HEK293 (cell line): ENCODE results near the gene KCNAB1.

Source experiments
- CTCF ChIA-PET: fragments of 350-600 bp; formaldehyde crosslinking; extraction: SDS; loops from one replicate; lab custom pipeline; 2021; ENCODE audit warnings: antibody characterized with exemption; lab: Yijun Ruan, JAX
- POLR2A ChIA-PET: fragments of 300-600 bp; formaldehyde crosslinking; extraction: SDS; loops from one replicate; lab custom pipeline; 2020; ENCODE audit warnings: antibody characterized with exemption, inconsistent platforms; lab: Yijun Ruan, JAX
- H3K27ac ChIP-seq: fragments of 200-500 bp; sonication (Bioruptor generic); 2 replicates; pipeline ENCODE4 v1.5.1; 2014; ENCODE audit warnings: low read depth, low read length, control low read depth, inconsistent platforms; ENCODE audit errors: extremely low read depth
- H3K36me3 ChIP-seq, 2 experiments: fragments of 200-500 bp in 1 of 2; sonication (Bioruptor generic) in 1 of 2; 1 replicate in 1 of 2; 2 replicates in 1 of 2; pipeline ENCODE4 v1.5.1; 2014 to 2017; ENCODE audit warnings: inconsistent platforms in 2 of 2, low read length in 2 of 2; ENCODE audit not compliant: control insufficient read depth in 2 of 2, insufficient read depth in 1 of 2
- H3K4me1 ChIP-seq: fragments of 200-500 bp; sonication (Bioruptor generic); 2 replicates; pipeline ENCODE4 v1.5.1; 2014; ENCODE audit warnings: mild to moderate bottlenecking, low read length, inconsistent platforms; ENCODE audit not compliant: control insufficient read depth, insufficient read depth
- H3K4me3 ChIP-seq: 2 replicates; pipeline ENCODE4 v1.5.1; 2011; ENCODE audit warnings: low read depth, mild to moderate bottlenecking, control low read depth, low read length, moderate library complexity
- H3K9me3 ChIP-seq: fragments of 200-500 bp; sonication (Bioruptor generic); 2 replicates; pipeline ENCODE4 v1.5.1; 2014; ENCODE audit warnings: low read depth, low read length, inconsistent platforms; ENCODE audit not compliant: control insufficient read depth, insufficient read depth
- FEZF1 ChIP-seq: fragments of 450-650 bp; formaldehyde crosslinking; IDR thresholded peaks from 2 replicates; pipeline ENCODE4 v1.5.1; 2016; ENCODE audit warnings: missing biosample characterization, missing genetic modification characterization
- GLI2 ChIP-seq: fragments of 450-650 bp; formaldehyde crosslinking; IDR thresholded peaks from 2 replicates; pipeline ENCODE4; 2017; ENCODE audit warnings: missing biosample characterization, missing genetic modification characterization, low read depth, borderline replicate concordance
- INSM2 ChIP-seq: fragments of 450-650 bp; formaldehyde crosslinking; IDR thresholded peaks from 2 replicates; pipeline ENCODE4 v1.5.1; 2016; ENCODE audit warnings: missing biosample characterization, missing genetic modification characterization
- KLF10 ChIP-seq: fragments of 450-650 bp; IDR thresholded peaks from 2 replicates; pipeline ENCODE4 v1.5.1; 2018; ENCODE audit warnings: missing biosample characterization, mild to moderate bottlenecking, missing genetic modification characterization
- KLF9 ChIP-seq: fragments of 450-650 bp; formaldehyde crosslinking; IDR thresholded peaks from 2 replicates; pipeline ENCODE4 v1.5.1; 2016; ENCODE audit warnings: missing biosample characterization, missing genetic modification characterization, low read depth
- YY1 ChIP-seq: fragments of 450-650 bp; formaldehyde crosslinking; IDR thresholded peaks from 2 replicates; pipeline ENCODE4 v1.5.1; 2018; ENCODE audit warnings: missing biosample characterization, missing genetic modification characterization
- ZEB2 ChIP-seq: fragments of 450-650 bp; formaldehyde crosslinking; IDR thresholded peaks from 2 replicates; pipeline ENCODE4 v1.5.1; 2016; ENCODE audit warnings: missing biosample characterization, missing genetic modification characterization
- ZNF202 ChIP-seq: fragments of 450-650 bp; formaldehyde crosslinking; IDR thresholded peaks from 2 replicates; pipeline ENCODE4 v1.5.1; 2016; ENCODE audit warnings: missing biosample characterization, missing genetic modification characterization, borderline replicate concordance
- ZNF324 ChIP-seq: fragments of 450-650 bp; formaldehyde crosslinking; IDR thresholded peaks from 2 replicates; pipeline ENCODE4 v1.5.1; 2016; ENCODE audit warnings: missing biosample characterization, missing genetic modification characterization
- ZNF404 ChIP-seq: fragments of 450-650 bp; formaldehyde crosslinking; IDR thresholded peaks from 2 replicates; pipeline ENCODE4 v1.5.1; 2017; ENCODE audit warnings: missing biosample characterization, missing genetic modification characterization
- ZNF514 ChIP-seq: fragments of 450-650 bp; formaldehyde crosslinking; IDR thresholded peaks from 2 replicates; pipeline ENCODE4 v1.5.1; 2016; ENCODE audit warnings: missing biosample characterization, missing genetic modification characterization
- ZNF624 ChIP-seq: fragments of 450-650 bp; formaldehyde crosslinking; IDR thresholded peaks from 2 replicates; pipeline ENCODE4 v1.5.1; 2017; ENCODE audit warnings: missing biosample characterization, missing genetic modification characterization
- ZNF664 ChIP-seq: fragments of 450-650 bp; formaldehyde crosslinking; IDR thresholded peaks from 2 replicates; pipeline ENCODE4 v1.5.1; 2016; ENCODE audit warnings: missing biosample characterization, missing genetic modification characterization
- ZNF785 ChIP-seq: fragments of 450-650 bp; formaldehyde crosslinking; IDR thresholded peaks from 2 replicates; pipeline ENCODE4 v1.5.1; 2016; ENCODE audit warnings: missing biosample characterization, missing genetic modification characterization
- ZNF837 ChIP-seq: fragments of 450-650 bp; formaldehyde crosslinking; IDR thresholded peaks from 2 replicates; pipeline ENCODE4 v1.5.1; 2016; ENCODE audit warnings: missing biosample characterization, missing genetic modification characterization
- ZSCAN16 ChIP-seq: fragments of 450-650 bp; formaldehyde crosslinking; IDR thresholded peaks from 2 replicates; pipeline ENCODE4 v1.5.1; 2016; ENCODE audit warnings: missing biosample characterization, missing genetic modification characterization
- ZSCAN30 ChIP-seq: fragments of 450-650 bp; IDR thresholded peaks from 2 replicates; pipeline ENCODE4 v1.5.1; 2018; ENCODE audit warnings: missing biosample characterization, mild to moderate bottlenecking, missing genetic modification characterization, moderate library complexity
- TF ChIP-seq, protein P1 (sequence below): fragments of 450-650 bp; formaldehyde crosslinking; IDR thresholded peaks from 2 replicates; pipeline ENCODE4 v1.5.1; 2016; ENCODE audit warnings: missing biosample characterization, missing genetic modification characterization
- TF ChIP-seq, protein P2 (sequence below): fragments of 450-650 bp; formaldehyde crosslinking; IDR thresholded peaks from 2 replicates; pipeline ENCODE4 v1.5.1; 2017; ENCODE audit warnings: missing biosample characterization, missing genetic modification characterization
- TF ChIP-seq, protein P3 (sequence below): fragments of 450-650 bp; formaldehyde crosslinking; IDR thresholded peaks from 2 replicates; pipeline ENCODE4 v1.5.1; 2016; ENCODE audit warnings: missing biosample characterization, missing genetic modification characterization
- TF ChIP-seq, protein P4 (sequence below): fragments of 450-650 bp; formaldehyde crosslinking; IDR thresholded peaks from 2 replicates; pipeline ENCODE4; 2016; ENCODE audit warnings: missing biosample characterization, missing genetic modification characterization

The KCNAB1 gene

DNA sequence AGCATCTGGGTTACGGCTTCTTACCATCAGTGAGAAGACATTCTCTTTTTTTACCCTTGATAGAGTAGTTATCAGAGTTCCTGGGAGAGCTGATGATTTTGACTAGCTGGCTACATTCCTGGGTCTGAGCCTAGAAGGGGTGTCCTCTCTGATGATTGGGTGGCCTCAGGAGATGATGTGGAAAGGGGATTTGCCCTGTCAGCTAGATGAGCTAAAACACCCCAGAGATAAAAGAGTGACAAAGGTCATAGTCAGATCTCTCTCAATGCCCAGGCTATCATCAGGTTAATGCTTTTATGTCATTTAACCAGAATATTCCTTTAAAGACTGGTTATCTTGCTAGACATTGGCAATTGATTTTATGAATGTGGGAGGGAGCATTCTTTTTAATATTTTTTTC, 130.2 kb downstream of the KCNAB1 start (continued):
- no peak for TF ChIP-seq FEZF1 (tag by site-specific recombination)
- TF ChIP-seq ZSCAN16 (tag by site-specific recombination): no peak
- TF ChIP-seq YY1: no peak
- no peak for TF ChIP-seq ZEB2
- TF ChIP-seq ZSCAN30: no peak
- TF ChIP-seq, protein P1, sequence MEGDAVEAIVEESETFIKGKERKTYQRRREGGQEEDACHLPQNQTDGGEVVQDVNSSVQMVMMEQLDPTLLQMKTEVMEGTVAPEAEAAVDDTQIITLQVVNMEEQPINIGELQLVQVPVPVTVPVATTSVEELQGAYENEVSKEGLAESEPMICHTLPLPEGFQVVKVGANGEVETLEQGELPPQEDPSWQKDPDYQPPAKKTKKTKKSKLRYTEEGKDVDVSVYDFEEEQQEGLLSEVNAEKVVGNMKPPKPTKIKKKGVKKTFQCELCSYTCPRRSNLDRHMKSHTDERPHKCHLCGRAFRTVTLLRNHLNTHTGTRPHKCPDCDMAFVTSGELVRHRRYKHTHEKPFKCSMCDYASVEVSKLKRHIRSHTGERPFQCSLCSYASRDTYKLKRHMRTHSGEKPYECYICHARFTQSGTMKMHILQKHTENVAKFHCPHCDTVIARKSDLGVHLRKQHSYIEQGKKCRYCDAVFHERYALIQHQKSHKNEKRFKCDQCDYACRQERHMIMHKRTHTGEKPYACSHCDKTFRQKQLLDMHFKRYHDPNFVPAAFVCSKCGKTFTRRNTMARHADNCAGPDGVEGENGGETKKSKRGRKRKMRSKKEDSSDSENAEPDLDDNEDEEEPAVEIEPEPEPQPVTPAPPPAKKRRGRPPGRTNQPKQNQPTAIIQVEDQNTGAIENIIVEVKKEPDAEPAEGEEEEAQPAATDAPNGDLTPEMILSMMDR (tag by site-specific recombination): no peak
- no peak for TF ChIP-seq ZNF324 (tag by site-specific recombination)
- TF ChIP-seq ZNF664 (tag by site-specific recombination): no peak
- TF ChIP-seq, protein P2, sequence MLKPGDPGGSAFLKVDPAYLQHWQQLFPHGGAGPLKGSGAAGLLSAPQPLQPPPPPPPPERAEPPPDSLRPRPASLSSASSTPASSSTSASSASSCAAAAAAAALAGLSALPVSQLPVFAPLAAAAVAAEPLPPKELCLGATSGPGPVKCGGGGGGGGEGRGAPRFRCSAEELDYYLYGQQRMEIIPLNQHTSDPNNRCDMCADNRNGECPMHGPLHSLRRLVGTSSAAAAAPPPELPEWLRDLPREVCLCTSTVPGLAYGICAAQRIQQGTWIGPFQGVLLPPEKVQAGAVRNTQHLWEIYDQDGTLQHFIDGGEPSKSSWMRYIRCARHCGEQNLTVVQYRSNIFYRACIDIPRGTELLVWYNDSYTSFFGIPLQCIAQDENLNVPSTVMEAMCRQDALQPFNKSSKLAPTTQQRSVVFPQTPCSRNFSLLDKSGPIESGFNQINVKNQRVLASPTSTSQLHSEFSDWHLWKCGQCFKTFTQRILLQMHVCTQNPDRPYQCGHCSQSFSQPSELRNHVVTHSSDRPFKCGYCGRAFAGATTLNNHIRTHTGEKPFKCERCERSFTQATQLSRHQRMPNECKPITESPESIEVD (tag by site-specific recombination): no peak
- TF ChIP-seq ZNF202: no peak
- no peak for TF ChIP-seq ZNF514 (tag by site-specific recombination)
- TF ChIP-seq KLF10 (tag by site-specific recombination): no peak
- TF ChIP-seq ZNF404 (tag by site-specific recombination): no peak

DNA sequence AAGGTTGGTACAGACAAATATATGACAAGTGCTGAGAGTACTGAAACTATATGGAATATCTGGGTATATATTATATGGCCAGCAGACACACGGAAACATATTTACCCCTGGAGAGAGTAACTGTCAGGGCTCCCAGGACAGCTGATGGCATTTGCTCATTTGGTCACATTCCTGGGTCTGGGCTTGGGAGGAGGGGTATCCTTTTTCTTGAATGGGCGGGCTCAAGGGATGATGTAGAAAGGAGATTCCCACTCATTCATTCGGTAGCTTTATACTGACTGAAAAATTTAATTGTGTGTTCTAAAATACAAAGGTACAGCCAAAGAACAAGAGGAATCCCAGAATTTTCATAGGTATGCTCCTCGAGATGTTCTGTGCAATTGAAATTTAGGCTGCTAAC, 131.0 kb downstream of the KCNAB1 start:
- Histone ChIP-seq H3K9me3 (no peaks in the 10 kb centered on the region), H3K27ac (no peak overlapping the region), H3K4me3 (no peak overlapping the region), H3K36me3 (no peaks in the 10 kb centered on the region), H3K4me1 (no peaks in the 10 kb centered on the region)
- ChIA-PET POLR2A (no interaction called here), CTCF (no interaction called here)
- TF ChIP-seq, protein P3, sequence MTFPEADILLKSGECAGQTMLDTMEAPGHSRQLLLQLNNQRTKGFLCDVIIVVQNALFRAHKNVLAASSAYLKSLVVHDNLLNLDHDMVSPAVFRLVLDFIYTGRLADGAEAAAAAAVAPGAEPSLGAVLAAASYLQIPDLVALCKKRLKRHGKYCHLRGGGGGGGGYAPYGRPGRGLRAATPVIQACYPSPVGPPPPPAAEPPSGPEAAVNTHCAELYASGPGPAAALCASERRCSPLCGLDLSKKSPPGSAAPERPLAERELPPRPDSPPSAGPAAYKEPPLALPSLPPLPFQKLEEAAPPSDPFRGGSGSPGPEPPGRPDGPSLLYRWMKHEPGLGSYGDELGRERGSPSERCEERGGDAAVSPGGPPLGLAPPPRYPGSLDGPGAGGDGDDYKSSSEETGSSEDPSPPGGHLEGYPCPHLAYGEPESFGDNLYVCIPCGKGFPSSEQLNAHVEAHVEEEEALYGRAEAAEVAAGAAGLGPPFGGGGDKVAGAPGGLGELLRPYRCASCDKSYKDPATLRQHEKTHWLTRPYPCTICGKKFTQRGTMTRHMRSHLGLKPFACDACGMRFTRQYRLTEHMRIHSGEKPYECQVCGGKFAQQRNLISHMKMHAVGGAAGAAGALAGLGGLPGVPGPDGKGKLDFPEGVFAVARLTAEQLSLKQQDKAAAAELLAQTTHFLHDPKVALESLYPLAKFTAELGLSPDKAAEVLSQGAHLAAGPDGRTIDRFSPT (tag by site-specific recombination): no peak
- TF ChIP-seq ZNF785 (tag by site-specific recombination) (no peak), GLI2 (no peak), KLF9 (tag by site-specific recombination) (no peak), ZNF624 (tag by site-specific recombination) (no peak), INSM2 (tag by site-specific recombination) (no peak), ZNF837 (tag by site-specific recombination) (no peak)
- TF ChIP-seq, protein P4, sequence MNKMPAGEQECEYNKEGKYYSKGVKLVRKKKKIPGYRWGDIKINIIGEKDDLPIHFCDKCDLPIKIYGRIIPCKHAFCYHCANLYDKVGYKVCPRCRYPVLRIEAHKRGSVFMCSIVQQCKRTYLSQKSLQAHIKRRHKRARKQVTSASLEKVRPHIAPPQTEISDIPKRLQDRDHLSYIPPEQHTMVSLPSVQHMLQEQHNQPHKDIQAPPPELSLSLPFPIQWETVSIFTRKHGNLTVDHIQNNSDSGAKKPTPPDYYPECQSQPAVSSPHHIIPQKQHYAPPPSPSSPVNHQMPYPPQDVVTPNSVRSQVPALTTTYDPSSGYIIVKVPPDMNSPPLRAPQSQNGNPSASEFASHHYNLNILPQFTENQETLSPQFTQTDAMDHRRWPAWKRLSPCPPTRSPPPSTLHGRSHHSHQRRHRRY (tag by site-specific recombination): no peak
